Activated naive CD8-positive, alpha-beta T cell treated with anti-CD3 and anti-CD28 coated beads, Interleukin-2, amount 50 U/mL, for 24 hours (primary cell): ENCODE results near the gene SEPTIN1.
"Not testable (repeated sequence)": the region's sequence is repeated elsewhere in the genome, so short reads cannot be mapped to it uniquely, and the experiment has no call there.

Experiments used
- ATAC-seq: fragments of 150-1000 bp; cut with Tn5 transposase; one replicate; pipeline ENCODE4 v1.10.0; 2021
- DNase-seq: peaks from one replicate; pipeline ENCODE4 v3.0.0; 2021
- H3K27ac Mint-ChIP-seq: one replicate; pipeline ENCODE4 v1.8.0; 2021; ENCODE audit warnings: mild to moderate bottlenecking, mixed read lengths
- H3K27me3 Mint-ChIP-seq: one replicate; pipeline ENCODE4 v1.8.0; 2021; ENCODE audit warnings: mixed read lengths
- H3K36me3 Mint-ChIP-seq: one replicate; pipeline ENCODE4 v1.8.0; 2021; ENCODE audit warnings: low read depth, mixed read lengths
- H3K4me1 Mint-ChIP-seq: one replicate; pipeline ENCODE4 v1.8.0; 2021; ENCODE audit warnings: mixed read lengths
- H3K4me3 Mint-ChIP-seq: one replicate; pipeline ENCODE4 v1.8.0; 2021; ENCODE audit warnings: mild to moderate bottlenecking, moderate library complexity, mixed read lengths
- H3K9me3 Mint-ChIP-seq: one replicate; pipeline ENCODE4 v1.8.0; 2021; ENCODE audit warnings: mixed read lengths

Gene SEPTIN1

GRCh38 chr16:30351586-30352419, 30.6 kb downstream of the SEPTIN1 start:
- Mint-ChIP-seq H3K27ac (peak overlapping the region; percentile 87), H3K9me3 (no peaks in the 10 kb centered on the region), H3K27me3 (no peaks in the 10 kb centered on the region), H3K4me1 (peaks cover 53% of the 10 kb centered on the region), H3K36me3 (peaks cover 42% of the 10 kb centered on the region), H3K4me3 (no peak overlapping the region)
- DNase-seq (no peak), ATAC-seq (no peak)

- Mint-ChIP-seq H3K4me3 (peak overlapping the region; percentile 62), H3K27ac (peak overlapping the region; percentile 87), H3K27me3 (no peaks in the 10 kb centered on the region), H3K4me1 (peaks cover 53% of the 10 kb centered on the region), H3K9me3 (no peaks in the 10 kb centered on the region), H3K36me3 (peaks cover 42% of the 10 kb centered on the region)
- DNase-seq (no peak), ATAC-seq (no peak)
These were observed 31.3 kb downstream of the SEPTIN1 start for GRCh38 chr16:30351001-30351441.

GRCh38 chr16:30350134-30350871, 32.1 kb downstream of the SEPTIN1 start:
- peak; percentile 43 for DNase-seq
- peak overlapping the region; percentile 62 for H3K4me3 Mint-ChIP-seq
- peak overlapping the region; percentile 87 for H3K27ac Mint-ChIP-seq
- no peaks in the 10 kb centered on the region for H3K27me3 Mint-ChIP-seq
- peak; percentile 83 for ATAC-seq
- peaks cover 42% of the 10 kb centered on the region for H3K36me3 Mint-ChIP-seq
- H3K4me1 Mint-ChIP-seq, result peaks cover 50% of the 10 kb centered on the region
- H3K9me3 Mint-ChIP-seq, result no peaks in the 10 kb centered on the region

- H3K36me3 Mint-ChIP-seq, result peaks cover 42% of the 10 kb centered on the region
- H3K4me1 Mint-ChIP-seq, result peaks cover 47% of the 10 kb centered on the region
- no peaks in the 10 kb centered on the region for H3K9me3 Mint-ChIP-seq
- H3K27ac Mint-ChIP-seq, result peak overlapping the region; percentile 87
- no peaks in the 10 kb centered on the region for H3K27me3 Mint-ChIP-seq
- no peak overlapping the region for H3K4me3 Mint-ChIP-seq
- DNase-seq (no peak), ATAC-seq (no peak)
These were observed 32.7 kb downstream of the SEPTIN1 start for GRCh38 chr16:30349675-30350074.

GRCh38 chr16:30348929-30349328, 33.4 kb downstream of the SEPTIN1 start:
- ATAC-seq, result no peak
- Mint-ChIP-seq H3K27ac (peak overlapping the region; percentile 42), H3K4me3 (no peak overlapping the region), H3K27me3 (no peaks in the 10 kb centered on the region), H3K9me3 (no peaks in the 10 kb centered on the region), H3K36me3 (peaks cover 34% of the 10 kb centered on the region), H3K4me1 (peaks cover 40% of the 10 kb centered on the region)
- DNase-seq, result no peak

GRCh38 chr16:30348113-30348512, 34.2 kb downstream of the SEPTIN1 start:
- H3K36me3 Mint-ChIP-seq, result peaks cover 32% of the 10 kb centered on the region
- ATAC-seq, result no peak
- no peak overlapping the region for H3K27ac Mint-ChIP-seq
- H3K27me3 Mint-ChIP-seq, result no peaks in the 10 kb centered on the region
- H3K9me3 Mint-ChIP-seq, result no peaks in the 10 kb centered on the region
- H3K4me3 Mint-ChIP-seq, result no peak overlapping the region
- H3K4me1 Mint-ChIP-seq, result peaks cover 34% of the 10 kb centered on the region
- no peak for DNase-seq

- DNase-seq (no peak), ATAC-seq (no peak)
- peaks cover 23% of the 10 kb centered on the region for H3K4me1 Mint-ChIP-seq
- no peaks in the 10 kb centered on the region for H3K9me3 Mint-ChIP-seq
- peaks cover 21% of the 10 kb centered on the region for H3K36me3 Mint-ChIP-seq
- H3K27ac Mint-ChIP-seq, result no peak overlapping the region
- no peaks in the 10 kb centered on the region for H3K27me3 Mint-ChIP-seq
- H3K4me3 Mint-ChIP-seq, result no peak overlapping the region
These were observed 36.1 kb downstream of the SEPTIN1 start for GRCh38 chr16:30346286-30346685.

- not testable (repeated sequence) for ATAC-seq, H3K27me3 Mint-ChIP-seq, H3K36me3 Mint-ChIP-seq, H3K4me1 Mint-ChIP-seq, DNase-seq, H3K4me3 Mint-ChIP-seq, H3K9me3 Mint-ChIP-seq, H3K27ac Mint-ChIP-seq
These were observed 38.9 kb downstream of the SEPTIN1 start for GRCh38 chr16:30343491-30343820.

GRCh38 chr16:30342751-30343490, 39.4 kb downstream of the SEPTIN1 start:
- ATAC-seq, result no peak
- DNase-seq, result no peak
- Mint-ChIP-seq H3K27me3 (no peaks in the 10 kb centered on the region), H3K9me3 (no peaks in the 10 kb centered on the region), H3K36me3 (peaks cover 2% of the 10 kb centered on the region), H3K4me3 (no peak overlapping the region), H3K27ac (no peak overlapping the region), H3K4me1 (peaks cover 7% of the 10 kb centered on the region)

- H3K9me3 Mint-ChIP-seq, ATAC-seq, H3K4me1 Mint-ChIP-seq, H3K27me3 Mint-ChIP-seq, DNase-seq, H3K36me3 Mint-ChIP-seq, H3K27ac Mint-ChIP-seq, H3K4me3 Mint-ChIP-seq: not testable (repeated sequence)
These were observed 40.4 kb downstream of the SEPTIN1 start for GRCh38 chr16:30341971-30342370.

GRCh38 chr16:30340621-30341020, 41.7 kb downstream of the SEPTIN1 start:
- Mint-ChIP-seq H3K27me3 (no peaks in the 10 kb centered on the region), H3K4me3 (no peak overlapping the region), H3K4me1 (peaks cover 15% of the 10 kb centered on the region), H3K36me3 (peaks cover 2% of the 10 kb centered on the region), H3K27ac (peak overlapping the region; percentile 39), H3K9me3 (no peaks in the 10 kb centered on the region)
- ATAC-seq (peak; percentile 45), DNase-seq (no peak)

- peaks cover 20% of the 10 kb centered on the region for H3K4me1 Mint-ChIP-seq
- H3K27me3 Mint-ChIP-seq, DNase-seq, H3K36me3 Mint-ChIP-seq, ATAC-seq, H3K4me3 Mint-ChIP-seq, H3K9me3 Mint-ChIP-seq, H3K27ac Mint-ChIP-seq: not testable (repeated sequence)
These were observed 43.6 kb downstream of the SEPTIN1 start for GRCh38 chr16:30338715-30339114.

GRCh38 chr16:30337964-30338357, 44.4 kb downstream of the SEPTIN1 start:
- peaks cover 22% of the 10 kb centered on the region for H3K4me1 Mint-ChIP-seq
- not testable (repeated sequence) for H3K9me3 Mint-ChIP-seq, H3K4me3 Mint-ChIP-seq, ATAC-seq, DNase-seq, H3K36me3 Mint-ChIP-seq, H3K27ac Mint-ChIP-seq, H3K27me3 Mint-ChIP-seq

- Mint-ChIP-seq H3K4me1 (peaks cover 32% of the 10 kb centered on the region), H3K9me3 (no peaks in the 10 kb centered on the region), H3K27me3 (no peaks in the 10 kb centered on the region), H3K36me3 (peaks cover 3% of the 10 kb centered on the region), H3K27ac (peak overlapping the region; percentile 80), H3K4me3 (peak overlapping the region; percentile 100)
- peak; percentile 17 for ATAC-seq
- peak; percentile 35 for DNase-seq
These were observed 46.5 kb downstream of the SEPTIN1 start for GRCh38 chr16:30335598-30336474.
